Parathyroid adenoma (tissue), 2 donors: ENCODE measurements around the gene PPIL3.

Source experiments
- H2AFZ ChIP-seq: fragments of 300-600 bp; sonication (generic); one replicate; pipeline ENCODE4 v1.7.0; 2017; ENCODE audit warnings: antibody characterized with exemption, mild to moderate bottlenecking
- H3K27ac ChIP-seq: fragments of 300-600 bp; sonication (generic); one replicate; pipeline ENCODE4 v1.7.0; 2017
- H3K27me3 ChIP-seq: fragments of 300-600 bp; sonication (generic); one replicate; pipeline ENCODE4 v1.7.0; 2017; ENCODE audit warnings: low read length; ENCODE audit not compliant: control insufficient read depth, insufficient read depth
- H3K36me3 ChIP-seq: fragments of 300-600 bp; sonication (generic); one replicate; pipeline ENCODE4 v1.7.0; 2017; ENCODE audit warnings: low read length; ENCODE audit not compliant: control insufficient read depth, insufficient read depth
- H3K4me1 ChIP-seq: fragments of 300-600 bp; sonication (generic); one replicate; pipeline ENCODE4 v1.7.0; 2017; ENCODE audit warnings: control low read depth
- H3K4me2 ChIP-seq: fragments of 300-600 bp; sonication (generic); one replicate; pipeline ENCODE4 v1.7.0; 2017; ENCODE audit warnings: low read length
- H3K4me3 ChIP-seq: fragments of 300-600 bp; sonication (generic); one replicate; pipeline ENCODE4 v1.7.0; 2017; ENCODE audit warnings: low read depth, low read length
- H3K79me2 ChIP-seq: fragments of 300-600 bp; sonication (generic); one replicate; pipeline ENCODE4 v1.7.0; 2017; ENCODE audit warnings: control low read depth
- H3K9ac ChIP-seq: fragments of 300-600 bp; sonication (generic); one replicate; pipeline ENCODE4 v1.7.0; 2017; ENCODE audit warnings: mild to moderate bottlenecking
- H3K9me3 ChIP-seq: fragments of 300-600 bp; sonication (generic); one replicate; pipeline ENCODE4 v1.7.0; 2017; ENCODE audit warnings: low read length; ENCODE audit not compliant: control insufficient read depth
- TF ChIP-seq, protein P1 (sequence below): fragments of 300-600 bp; sonication (generic); IDR thresholded peaks from one replicate; pipeline ENCODE4 v1.7.0; 2017; ENCODE audit warnings: antibody characterized with exemption, mild to moderate bottlenecking
- donor health status: primary hyperparathyroidism.

Gene PPIL3

DNA sequence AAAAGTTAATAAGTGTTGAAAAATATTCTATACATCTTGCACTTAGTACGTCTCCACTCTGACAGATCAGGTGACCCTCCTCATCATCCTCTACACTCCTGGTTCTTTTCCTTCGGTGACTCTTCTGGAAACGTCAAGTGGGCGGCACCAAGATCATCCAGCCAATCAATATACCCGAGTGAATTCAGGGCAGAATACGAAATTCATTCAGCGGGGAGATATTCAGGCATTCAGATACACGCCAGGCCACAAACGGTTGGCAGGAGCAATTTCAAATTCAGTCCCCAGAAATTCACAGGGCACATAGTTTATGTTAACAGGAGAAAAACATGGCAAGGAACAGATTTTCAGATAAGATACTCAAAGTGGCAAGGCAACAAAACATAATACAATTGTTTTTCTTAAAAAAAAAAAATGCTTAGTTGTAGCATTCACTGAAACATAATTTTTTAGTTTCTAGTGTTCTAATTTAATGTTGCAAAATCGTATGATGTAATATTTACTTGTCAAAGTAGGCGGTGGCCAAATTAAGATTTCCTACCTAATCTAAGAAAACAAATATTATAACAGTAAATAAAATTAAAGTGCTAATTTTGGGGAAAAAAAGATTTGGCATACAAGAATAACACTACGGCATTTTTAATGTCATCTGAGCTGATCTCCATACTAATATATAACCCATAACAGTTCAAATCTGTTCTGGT lies 28.6 kb downstream of the PPIL3 start:
- Histone ChIP-seq H3K4me3 (peak overlapping the region; percentile 92), H3K9ac (no peak overlapping the region), H3K4me1 (peaks cover 9% of the 10 kb centered on the region)

GRCh38 chr2:200856806-200857205 lies 32.1 kb downstream of the PPIL3 start:
- no peak overlapping the region for H3K4me3 ChIP-seq
- no peak overlapping the region for H3K27ac ChIP-seq
- H3K4me1 ChIP-seq = peaks cover 9% of the 10 kb centered on the region
- H3K9ac ChIP-seq = no peak overlapping the region
- H3K27me3 ChIP-seq = no peaks in the 10 kb centered on the region
- H3K79me2 ChIP-seq = peaks cover 31% of the 10 kb centered on the region
- no peak overlapping the region for H2AFZ ChIP-seq
- no peaks in the 10 kb centered on the region for H3K36me3 ChIP-seq
- no peak overlapping the region for H3K4me2 ChIP-seq
- no peaks in the 10 kb centered on the region for H3K9me3 ChIP-seq
- TF ChIP-seq, protein P1, sequence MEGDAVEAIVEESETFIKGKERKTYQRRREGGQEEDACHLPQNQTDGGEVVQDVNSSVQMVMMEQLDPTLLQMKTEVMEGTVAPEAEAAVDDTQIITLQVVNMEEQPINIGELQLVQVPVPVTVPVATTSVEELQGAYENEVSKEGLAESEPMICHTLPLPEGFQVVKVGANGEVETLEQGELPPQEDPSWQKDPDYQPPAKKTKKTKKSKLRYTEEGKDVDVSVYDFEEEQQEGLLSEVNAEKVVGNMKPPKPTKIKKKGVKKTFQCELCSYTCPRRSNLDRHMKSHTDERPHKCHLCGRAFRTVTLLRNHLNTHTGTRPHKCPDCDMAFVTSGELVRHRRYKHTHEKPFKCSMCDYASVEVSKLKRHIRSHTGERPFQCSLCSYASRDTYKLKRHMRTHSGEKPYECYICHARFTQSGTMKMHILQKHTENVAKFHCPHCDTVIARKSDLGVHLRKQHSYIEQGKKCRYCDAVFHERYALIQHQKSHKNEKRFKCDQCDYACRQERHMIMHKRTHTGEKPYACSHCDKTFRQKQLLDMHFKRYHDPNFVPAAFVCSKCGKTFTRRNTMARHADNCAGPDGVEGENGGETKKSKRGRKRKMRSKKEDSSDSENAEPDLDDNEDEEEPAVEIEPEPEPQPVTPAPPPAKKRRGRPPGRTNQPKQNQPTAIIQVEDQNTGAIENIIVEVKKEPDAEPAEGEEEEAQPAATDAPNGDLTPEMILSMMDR = no peak

More for the DNA sequence above, 28.6 kb downstream of the PPIL3 start:
- TF ChIP-seq, protein P1 = no peak
- no peaks in the 10 kb centered on the region for H3K9me3 ChIP-seq
- peaks cover 6% of the 10 kb centered on the region for H3K36me3 ChIP-seq
- peaks cover 52% of the 10 kb centered on the region for H3K79me2 ChIP-seq
- H3K27ac ChIP-seq = peak overlapping the region; percentile 55
- peak overlapping the region; percentile 89 for H3K4me2 ChIP-seq
- H2AFZ ChIP-seq = no peak overlapping the region
- no peaks in the 10 kb centered on the region for H3K27me3 ChIP-seq

GRCh38 chr2:200852605-200853004 lies 36.3 kb downstream of the PPIL3 start:
- TF ChIP-seq, protein P1 = no peak
- Histone ChIP-seq H3K4me3 (no peak overlapping the region), H3K27ac (no peak overlapping the region), H3K27me3 (no peaks in the 10 kb centered on the region), H3K4me2 (no peak overlapping the region), H2AFZ (no peak overlapping the region), H3K4me1 (no peaks in the 10 kb centered on the region), H3K36me3 (no peaks in the 10 kb centered on the region), H3K79me2 (peaks cover under 1% of the 10 kb centered on the region), H3K9ac (no peak overlapping the region), H3K9me3 (no peaks in the 10 kb centered on the region)

GRCh38 chr2:200851398-200852248 lies 37.3 kb downstream of the PPIL3 start:
- Histone ChIP-seq H3K27me3 (no peaks in the 10 kb centered on the region), H3K36me3 (no peaks in the 10 kb centered on the region), H3K79me2 (no peaks in the 10 kb centered on the region), H3K9ac (no peak overlapping the region), H3K4me3 (no peak overlapping the region), H3K4me2 (no peak overlapping the region), H3K4me1 (no peaks in the 10 kb centered on the region), H2AFZ (no peak overlapping the region), H3K9me3 (no peaks in the 10 kb centered on the region), H3K27ac (no peak overlapping the region)
- TF ChIP-seq, protein P1 = no peak
